HG03432 (cell line): ENCODE data around the gene ZDHHC5.

Source experiments
- ATAC-seq: cut with Tn5 transposase; IDR thresholded peaks from one replicate; pipeline ENCODE4 v1.9.1; 2021; ENCODE audit warnings: mild to moderate bottlenecking, moderate library complexity; ENCODE audit not compliant: unreplicated experiment

The ZDHHC5 gene

GRCh38 chr11:57727185-57727584 is 59.3 kb downstream of the ZDHHC5 start:
- no peak for ATAC-seq

DNA sequence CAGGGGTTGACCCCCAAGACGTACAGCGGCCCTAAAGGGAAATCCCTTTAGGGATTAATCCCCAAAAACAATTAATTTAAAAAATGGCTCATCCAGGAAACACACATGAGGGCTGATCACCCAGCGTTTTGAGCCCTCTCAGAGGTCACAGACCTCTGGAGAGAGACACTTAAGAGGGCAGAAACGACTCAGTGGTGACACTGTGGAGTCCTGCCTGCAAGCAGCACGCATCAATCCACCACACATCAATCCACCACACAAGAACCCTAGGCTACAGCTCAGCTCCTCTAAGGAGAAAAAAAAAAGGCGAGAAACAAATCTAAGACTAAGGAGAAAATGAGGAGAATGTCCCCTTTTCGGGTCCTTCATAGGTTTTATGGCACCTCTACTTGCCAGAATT is 60.9 kb downstream of the ZDHHC5 start:
- ATAC-seq = no peak

- ATAC-seq = no peak
Measured at GRCh38 chr11:57729479-57729878, 61.6 kb downstream of the ZDHHC5 start.

DNA sequence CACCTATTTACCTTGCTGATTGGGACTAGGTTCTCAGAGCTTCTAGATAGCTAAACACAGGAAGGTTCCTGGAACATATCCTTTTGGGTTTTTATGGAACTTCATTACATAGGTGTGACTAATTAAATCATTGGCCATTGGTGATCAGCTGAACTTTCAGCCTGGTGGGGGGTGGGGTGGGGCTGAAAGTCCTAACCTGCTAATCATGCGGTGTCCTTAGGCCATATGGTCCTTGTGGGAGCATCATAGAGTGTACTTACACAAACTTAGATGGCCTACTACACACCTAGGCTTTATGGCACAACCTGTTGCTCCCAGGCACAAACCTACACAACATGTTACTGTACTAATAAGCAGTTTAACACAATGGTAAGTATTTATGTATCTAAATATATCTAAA is 64.7 kb downstream of the ZDHHC5 start:
- ATAC-seq = no peak

DNA sequence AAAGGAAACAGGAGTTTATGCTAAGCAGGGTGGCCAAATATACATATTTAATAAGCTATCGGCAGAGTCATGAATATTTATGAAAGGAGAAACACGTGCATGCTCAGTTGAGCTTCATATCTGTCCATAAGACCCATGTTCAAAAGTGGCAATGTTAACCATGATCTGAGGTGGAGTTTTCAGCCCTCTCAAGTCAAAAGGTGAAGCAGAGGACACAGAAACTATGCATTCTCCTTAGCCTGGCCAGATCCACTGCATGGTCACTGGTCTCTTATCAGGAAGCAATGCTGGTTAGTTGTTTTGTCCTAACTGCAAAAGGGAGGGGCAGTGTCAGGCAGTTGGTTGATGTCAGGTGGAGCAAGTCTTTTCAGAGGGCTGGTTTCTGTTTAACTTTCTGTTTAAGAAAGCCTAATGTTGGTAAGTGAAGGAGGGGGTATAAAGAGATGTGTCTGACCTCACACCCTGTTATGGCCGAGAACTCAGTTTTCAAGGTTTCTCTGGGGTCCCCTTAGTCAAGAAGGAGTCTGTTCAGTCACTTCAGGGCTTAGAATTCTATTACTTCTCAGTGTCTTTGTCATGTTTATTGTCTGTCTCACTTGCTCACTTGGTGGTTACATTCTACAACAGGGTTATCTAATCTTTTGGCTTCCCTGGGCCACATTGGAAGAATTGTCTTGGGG is 67.8 kb downstream of the ZDHHC5 start:
- ATAC-seq = no peak

DNA sequence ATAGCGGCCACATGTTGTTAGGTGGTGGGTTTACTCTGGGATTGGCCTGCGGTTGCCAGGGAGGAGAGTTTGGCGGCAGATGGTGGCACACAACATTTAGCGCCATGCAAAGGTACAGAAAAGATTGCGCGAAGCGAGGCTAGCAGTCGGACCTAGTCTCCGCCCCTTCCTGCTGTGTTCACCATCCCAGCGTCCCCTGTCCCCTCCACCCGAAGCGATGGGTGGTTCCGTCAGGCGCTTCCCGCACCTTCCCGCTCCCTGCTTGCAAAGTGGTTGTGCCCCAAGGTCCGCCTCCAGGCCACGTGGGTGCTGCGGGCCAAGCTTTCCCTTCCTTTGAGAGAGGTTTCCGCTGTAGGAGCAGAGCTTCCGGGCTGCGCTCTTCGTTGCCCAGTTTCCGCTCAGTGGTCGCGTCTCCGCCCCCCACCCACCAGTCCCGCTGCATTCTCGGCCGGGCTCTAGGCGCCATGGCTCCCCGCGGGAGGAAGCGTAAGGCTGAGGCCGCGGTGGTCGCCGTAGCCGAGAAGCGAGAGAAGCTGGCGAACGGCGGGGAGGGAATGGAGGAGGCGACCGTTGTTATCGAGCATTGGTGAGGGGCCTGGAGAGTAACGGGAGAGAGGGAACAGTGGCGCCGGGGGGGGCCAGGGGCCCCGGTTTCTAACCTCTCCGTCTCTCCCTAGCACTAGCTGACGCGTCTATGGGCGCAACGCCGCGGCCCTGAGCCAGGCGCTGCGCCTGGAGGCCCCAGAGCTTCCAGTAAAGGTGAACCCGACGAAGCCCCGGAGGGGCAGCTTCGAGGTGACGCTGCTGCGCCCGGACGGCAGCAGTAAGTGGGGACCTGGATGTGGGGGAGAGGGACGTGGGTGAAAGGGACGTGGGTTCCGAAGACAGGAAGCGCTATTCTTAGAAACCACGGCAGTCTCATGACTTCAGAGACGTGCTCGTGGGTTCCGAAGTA is 73.5 kb downstream of the ZDHHC5 start, which contains the start of gene SELENOH:
Gene SELENOH, plus strand, starts transcription at position 360 of the 955 bp plus-strand sequence. Its CDS starts 105 bp downstream, at position 465.
- peak; percentile 93 for ATAC-seq

- ATAC-seq = no peak
Measured at GRCh38 chr11:57742087-57742452, 74.2 kb downstream of the ZDHHC5 start.

- no peak for ATAC-seq
Measured at GRCh38 chr11:57744357-57744756, 76.4 kb downstream of the ZDHHC5 start.

- ATAC-seq = no peak
Measured at GRCh38 chr11:57745206-57745605, 77.3 kb downstream of the ZDHHC5 start.

- ATAC-seq = no peak
Measured at GRCh38 chr11:57746920-57747319, 79.0 kb downstream of the ZDHHC5 start.
